HepG2 (cell line): Measurements from ENCODE around the gene RABGAP1L. TPM values are rescaled to one million over a fixed set of nuclear protein-coding genes. Genes with fewer than 3 reads are reported as not detected.

Source experiments
- ATAC-seq: fragments of 200-7000 bp; cut with Tn5 transposase; 3 replicates; pipeline ENCODE4 v1.9.1; 2020; ENCODE audit warnings: mild to moderate bottlenecking, moderate library complexity
- BruUV-seq: library from RNA; stranded (reverse); fragments of 400-500 nt; replicated peaks from 2 replicates; lab custom pipeline; 2021; lab: Mats Ljungman, UMichigan
- CTCF ChIA-PET: fragments of 300-600 bp; formaldehyde crosslinking; extraction: SDS; loops from one replicate; lab custom pipeline; 2021; ENCODE audit warnings: low total read pairs, inconsistent platforms, low intra/inter-chr PET ratio; lab: Yijun Ruan, JAX
- POLR2A ChIA-PET: fragments of 350-600 bp; sonication (Branson Sonifier 250); formaldehyde crosslinking; loops from one replicate; lab custom pipeline; 2020; ENCODE audit warnings: antibody characterized with exemption, inconsistent platforms; lab: Yijun Ruan, JAX
- DNase-seq: peaks from one replicate; pipeline ENCODE4 v3.0.0-alpha.2; 2015; ENCODE audit warnings: low spot score
- FAIRE-seq: peaks from 3 replicates; lab custom pipeline; 2011; peaks lifted over from hg19 to GRCh38; lab: Jason Lieb, UNC
- H2AFZ ChIP-seq: one replicate; pipeline ENCODE4 v1.6.1; 2011; ENCODE audit warnings: low read length, inconsistent platforms
- H3K27ac ChIP-seq: fragments of 300-600 bp; 3 replicates; pipeline ENCODE4 v1.8.0; 2011; ENCODE audit warnings: mixed run types, mild to moderate bottlenecking, mixed read lengths, low read length, inconsistent platforms; ENCODE audit not compliant: insufficient read depth; ENCODE audit errors: extremely low read length
- H3K27me3 ChIP-seq, 2 experiments: fragments of 200-600 bp in 1 of 2; 2 replicates in 1 of 2; 3 replicates in 1 of 2; pipeline versions ENCODE4 v1.6.0 to v1.8.0; 2011; ENCODE audit warnings: low read length in 2 of 2, mild to moderate bottlenecking in 2 of 2, moderate library complexity in 2 of 2, inconsistent platforms in 1 of 2; ENCODE audit not compliant: insufficient read depth in 2 of 2, control insufficient read depth in 1 of 2
- H3K36me3 ChIP-seq, 2 experiments: fragments of 200-600 bp in 1 of 2; replicated peaks in 1 of 2; 2 replicates in 1 of 2; 3 replicates in 1 of 2; pipeline versions ENCODE4 v1.5.1 to v1.8.0; 2011; ENCODE audit warnings: low read length in 2 of 2, inconsistent platforms in 1 of 2; ENCODE audit not compliant: insufficient read depth in 2 of 2, control insufficient read depth in 1 of 2
- H3K4me1 ChIP-seq: 2 replicates; pipeline ENCODE4 v1.5.1; 2012; ENCODE audit warnings: low read length, inconsistent platforms; ENCODE audit not compliant: insufficient read depth
- H3K4me2 ChIP-seq: 2 replicates; pipeline ENCODE4 v1.6.0; 2011; ENCODE audit warnings: low read depth, low read length, inconsistent platforms
- H3K4me3 ChIP-seq, 3 experiments: fragments of 200-600 bp in 1 of 3; sonication (generic), shearing (Covaris generic) in 1 of 3; replicated peaks in 1 of 3; 2 replicates each; pipeline ENCODE4 v1.5.1; 2011 to 2016; ENCODE audit warnings: low read length in 3 of 3, inconsistent platforms in 2 of 3, low read depth in 2 of 3, mild to moderate bottlenecking in 2 of 3, control low read depth in 1 of 3, mixed read lengths in 1 of 3; ENCODE audit not compliant: insufficient read depth in 1 of 3
- H3K79me2 ChIP-seq: one replicate; pipeline ENCODE4 v1.6.1; 2011; ENCODE audit warnings: low read length, inconsistent platforms; ENCODE audit not compliant: insufficient read depth
- H3K9ac ChIP-seq: 2 replicates; pipeline ENCODE4 v1.6.0; 2011; ENCODE audit warnings: mild to moderate bottlenecking, low read depth, low read length, inconsistent platforms; ENCODE audit not compliant: insufficient read depth
- H3K9me3 ChIP-seq: 2 replicates; pipeline ENCODE4 v1.5.1; 2012; ENCODE audit warnings: mild to moderate bottlenecking, low read length
- H4K20me1 ChIP-seq: 2 replicates; pipeline ENCODE4 v1.6.0; 2011; ENCODE audit warnings: inconsistent platforms, mild to moderate bottlenecking, low read length, moderate library complexity; ENCODE audit not compliant: insufficient read depth
- SIN3B ChIP-seq: fragments of 150-350 bp; IDR thresholded peaks from 2 replicates; pipeline ENCODE4 v1.6.1; 2014; ENCODE audit warnings: low read length
- ZNF3 ChIP-seq: IDR thresholded peaks from 2 replicates; pipeline ENCODE4 v1.7.0; 2017; ENCODE audit warnings: inconsistent platforms
- ZNF432 ChIP-seq: sonication (generic); formaldehyde crosslinking; IDR thresholded peaks from 2 replicates; pipeline ENCODE4 v1.5.0; 2020; ENCODE audit warnings: missing genetic modification reagents, mild to moderate bottlenecking, borderline replicate concordance
- ZNF557 ChIP-seq: sonication (generic); formaldehyde crosslinking; IDR thresholded peaks from 2 replicates; pipeline ENCODE4 v1.4.0; 2020; ENCODE audit warnings: missing genetic modification reagents
- WGBS: methylation state at CpG from one replicate; pipeline ENCODE4 v1.1.6; 2017; ENCODE audit warnings: low lambda C conversion rate; 5-methylcytosine and 5-hydroxymethylcytosine counted together
- in situ Hi-C: cut with HindIII; loops from 2 replicates; pipeline ENCODE4 v1.10.0; 2017; ENCODE audit warnings: low pct_unique_long_range_greater_than_20kb; ENCODE audit not compliant: extremely low pct_ligation_motif_present
- intact Hi-C: fragments of 100-400 bp; cut with micrococcal nuclease; formaldehyde crosslinking; loops from one replicate; pipeline ENCODE4 v1.10.0; 2022; ENCODE audit not compliant: unreplicated experiment
- polyA plus RNA-seq, 8 experiments: library from polyadenylated mRNA; depleted of rRNA in 3 of 8; stranded (reverse) in 7 of 8; unstranded in 1 of 8; fragments of >200 nt; fragmentation: Illumina TruSeq in 4 of 8; extraction: Trizol in 4 of 8; gene quantifications; 2 replicates each; pipeline versions ENCODE4 v1.2.1 to v1.2.3, GENCODE V29; 2011 to 2016; ENCODE audit warnings: low read depth in 4 of 8, missing spikeins in 1 of 8, mixed read lengths in 1 of 8; ENCODE audit not compliant: insufficient read depth in 1 of 8
- total RNA-seq, 5 experiments: library from RNA; depleted of rRNA; stranded (reverse); fragments of >200 nt; fragmentation: Illumina TruSeq; extraction: Trizol; gene quantifications; 2 replicates each; pipeline ENCODE4 v1.2.3, GENCODE V29; 2016; ENCODE audit warnings: low read depth in 1 of 5

The RABGAP1L gene
- total and polyA plus RNA-seq, 2 of the 13 experiments (the other 11 are each of a cell fraction or from before 2014, with no cell fraction given): 7.9 to 22.6 TPM

- Histone ChIP-seq H3K4me1 (peaks cover 15% of the 10 kb centered on the region), H4K20me1 (no peaks in the 10 kb centered on the region), H3K4me2 (no peak overlapping the region), H3K9me3 (peaks cover 6% of the 10 kb centered on the region; the same call in 1 of the 2 replicates), H3K36me3 (no peaks in the 10 kb centered on the region), H3K4me3 (no peak overlapping the region), H2AFZ (no peak overlapping the region), H3K27me3 (no peaks in the 10 kb centered on the region), H3K27ac (no peak overlapping the region), H3K9ac (no peak overlapping the region), H3K79me2 (no peaks in the 10 kb centered on the region)
- intact Hi-C loops: no loop called here
- FAIRE-seq (no peak), DNase-seq (no peak), ATAC-seq (no peak)
- TF ChIP-seq ZNF557 (CRISPR knock-in tag) (no peak), ZNF432 (CRISPR knock-in tag) (peak; percentile 78; the same call in 1 of the 2 replicates)
- in situ Hi-C loops: no loop called here
- POLR2A ChIA-PET: no interaction called here
- WGBS: 86% methylated on average over 1 of the region's 1 CpG
- BruUV-seq: no TSS peak
- CTCF ChIA-PET: no interaction called here
Observed at GRCh38 chr1:174657893-174658292, 498.6 kb downstream of the RABGAP1L start.

DNA sequence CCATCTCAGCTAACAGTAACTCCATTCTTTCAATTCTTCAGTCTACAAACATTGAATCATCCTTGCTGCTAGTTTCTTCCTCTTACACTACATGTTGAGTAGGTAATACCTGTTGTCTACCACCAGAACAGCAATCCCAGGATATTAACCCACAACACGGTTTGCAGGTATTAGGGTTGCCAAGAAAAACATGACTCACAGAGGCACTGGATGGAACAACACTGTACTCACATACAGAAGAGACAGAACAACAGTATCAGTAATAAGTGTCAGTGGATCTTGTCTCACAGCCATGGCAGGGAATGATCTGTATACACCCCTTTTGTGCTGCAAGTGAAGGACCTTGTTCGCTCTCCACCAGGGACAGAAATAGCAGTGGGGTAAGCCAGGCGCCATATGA, 500.5 kb downstream of the RABGAP1L start:
- FAIRE-seq: no peak
- no peak overlapping the region for H3K4me3 ChIP-seq
- in situ Hi-C loops: no loop called here
- H2AFZ ChIP-seq: no peak overlapping the region
- H3K9me3 ChIP-seq: peaks cover 6% of the 10 kb centered on the region; the same call in 1 of the 2 replicates
- H3K9ac ChIP-seq: no peak overlapping the region
- POLR2A ChIA-PET: no interaction called here
- BruUV-seq: no TSS peak
- DNase-seq: peak; percentile 4
- no peak overlapping the region for H3K4me2 ChIP-seq
- CTCF ChIA-PET: no interaction called here
- intact Hi-C loops: loop anchor here (10.0 kb wide), 1 partner anchor 395 kb away; no protein-coding TSS in a partner anchor
- no peaks in the 10 kb centered on the region for H3K79me2 ChIP-seq
- TF ChIP-seq ZNF3 (CRISPR knock-in tag) (peak; percentile 84), SIN3B (no peak)
- WGBS: 85% methylated on average over 3 of the region's 3 CpGs
- no peak for ATAC-seq
- peaks cover 9% of the 10 kb centered on the region for H3K4me1 ChIP-seq
- no peaks in the 10 kb centered on the region for H3K36me3 ChIP-seq
- H4K20me1 ChIP-seq: no peaks in the 10 kb centered on the region
- H3K27me3 ChIP-seq: no peaks in the 10 kb centered on the region
- H3K27ac ChIP-seq: no peak overlapping the region
